Activated CD4-positive, alpha-beta T cell treated with anti-CD3 and anti-CD28 coated beads, Interleukin-2, Interleukin-6, amounts not matched to agents 100 ng/mL and 50 ng/mL, durations not matched to agents 16 hours and 8 hours (primary cell): ENCODE data around the gene CARD6.
A peak's percentile ranks its signal among the peaks of the same experiment; 100 is the strongest.
"Not testable (repeated sequence)": the region's sequence is repeated elsewhere in the genome, so short reads cannot be mapped to it uniquely, and the experiment has no call there.

Source experiments
- DNase-seq: peaks from one replicate; pipeline ENCODE4 v3.0.0-alpha.2; 2020

CARD6 gene, protein sequence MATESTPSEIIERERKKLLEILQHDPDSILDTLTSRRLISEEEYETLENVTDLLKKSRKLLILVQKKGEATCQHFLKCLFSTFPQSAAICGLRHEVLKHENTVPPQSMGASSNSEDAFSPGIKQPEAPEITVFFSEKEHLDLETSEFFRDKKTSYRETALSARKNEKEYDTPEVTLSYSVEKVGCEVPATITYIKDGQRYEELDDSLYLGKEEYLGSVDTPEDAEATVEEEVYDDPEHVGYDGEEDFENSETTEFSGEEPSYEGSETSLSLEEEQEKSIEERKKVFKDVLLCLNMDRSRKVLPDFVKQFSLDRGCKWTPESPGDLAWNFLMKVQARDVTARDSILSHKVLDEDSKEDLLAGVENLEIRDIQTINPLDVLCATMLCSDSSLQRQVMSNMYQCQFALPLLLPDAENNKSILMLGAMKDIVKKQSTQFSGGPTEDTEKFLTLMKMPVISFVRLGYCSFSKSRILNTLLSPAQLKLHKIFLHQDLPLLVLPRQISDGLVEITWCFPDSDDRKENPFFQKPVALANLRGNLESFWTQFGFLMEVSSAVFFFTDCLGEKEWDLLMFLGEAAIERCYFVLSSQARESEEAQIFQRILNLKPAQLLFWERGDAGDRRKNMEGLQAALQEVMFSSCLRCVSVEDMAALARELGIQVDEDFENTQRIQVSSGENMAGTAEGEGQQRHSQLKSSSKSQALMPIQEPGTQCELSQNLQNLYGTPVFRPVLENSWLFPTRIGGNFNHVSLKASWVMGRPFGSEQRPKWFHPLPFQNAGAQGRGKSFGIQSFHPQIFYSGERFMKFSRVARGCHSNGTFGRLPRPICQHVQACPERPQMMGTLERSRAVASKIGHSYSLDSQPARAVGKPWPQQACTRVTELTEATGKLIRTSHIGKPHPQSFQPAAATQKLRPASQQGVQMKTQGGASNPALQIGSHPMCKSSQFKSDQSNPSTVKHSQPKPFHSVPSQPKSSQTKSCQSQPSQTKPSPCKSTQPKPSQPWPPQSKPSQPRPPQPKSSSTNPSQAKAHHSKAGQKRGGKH

DNA sequence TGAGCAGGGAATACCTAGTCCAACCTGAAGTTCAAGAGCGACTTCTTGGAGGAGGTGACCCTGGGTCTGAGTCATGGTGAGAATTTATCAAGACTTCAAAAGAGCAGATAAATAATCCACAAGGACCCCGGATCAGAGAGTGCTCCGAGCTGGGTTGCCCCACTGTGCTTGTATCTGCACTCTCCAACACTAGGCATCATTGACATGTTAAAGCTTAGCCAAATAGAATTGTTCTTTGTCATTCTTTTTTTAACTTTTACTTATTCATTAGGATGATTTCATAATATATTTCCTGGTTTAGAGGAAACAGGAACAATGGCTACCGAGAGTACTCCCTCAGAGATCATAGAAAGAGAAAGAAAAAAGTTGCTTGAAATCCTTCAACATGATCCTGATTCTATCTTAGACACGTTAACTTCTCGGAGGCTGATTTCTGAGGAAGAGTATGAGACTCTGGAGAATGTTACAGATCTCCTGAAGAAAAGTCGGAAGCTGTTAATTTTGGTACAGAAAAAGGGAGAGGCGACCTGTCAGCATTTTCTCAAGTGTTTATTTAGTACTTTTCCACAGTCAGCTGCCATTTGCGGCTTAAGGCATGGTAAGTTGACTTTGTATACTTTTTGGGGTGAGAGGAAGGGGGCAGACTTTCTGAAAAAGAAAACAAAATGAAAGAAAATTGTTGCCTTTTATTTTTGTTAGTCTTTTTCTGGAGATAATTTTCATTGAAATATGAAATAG is at the start of gene CARD6:
Gene CARD6 (plus strand): TSS at position 300 of the 738 bp plus-strand sequence. CDS start 16 bp downstream, at position 316.
- DNase-seq: no peak

DNA sequence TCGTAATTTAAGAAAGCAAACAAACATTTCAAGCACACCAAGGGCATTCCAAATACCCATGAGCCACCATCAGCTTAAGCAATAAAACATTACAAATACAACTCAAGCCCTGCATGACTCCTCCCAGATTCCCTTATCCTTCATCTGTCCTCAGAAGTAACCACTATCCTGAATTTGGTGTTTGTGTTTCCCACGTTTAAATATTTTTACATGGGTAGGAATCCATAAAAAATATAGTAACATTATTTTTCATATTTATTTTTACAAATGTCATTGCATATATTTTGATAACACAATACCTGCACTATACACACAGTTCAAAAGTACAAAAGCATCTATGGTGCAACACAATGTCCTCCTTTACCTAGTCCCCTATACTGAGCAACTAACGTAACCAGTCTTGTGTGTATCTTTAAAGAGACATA is 49.4 kb upstream of the CARD6 start:
- DNase-seq: no peak

DNA sequence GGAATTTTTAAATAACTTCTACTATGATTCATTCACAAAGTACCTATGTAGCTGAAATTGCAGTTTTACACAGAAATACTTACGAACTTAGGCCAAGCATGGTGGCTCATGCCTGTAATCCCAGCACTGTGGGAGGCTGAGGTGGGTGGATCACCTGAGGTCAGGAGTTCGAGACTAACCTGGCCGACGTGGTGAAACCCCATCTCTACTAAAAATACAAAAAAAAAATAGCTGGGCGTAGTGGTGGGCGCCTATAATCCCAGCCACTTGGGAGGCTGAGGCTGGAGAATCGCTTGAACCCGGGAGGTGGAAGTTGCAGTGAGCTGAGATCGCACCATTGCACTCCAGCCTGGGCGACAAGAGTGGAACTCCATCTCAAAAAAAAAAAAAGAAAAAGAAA is 48.5 kb upstream of the CARD6 start:
- DNase-seq: not testable (repeated sequence)

DNA sequence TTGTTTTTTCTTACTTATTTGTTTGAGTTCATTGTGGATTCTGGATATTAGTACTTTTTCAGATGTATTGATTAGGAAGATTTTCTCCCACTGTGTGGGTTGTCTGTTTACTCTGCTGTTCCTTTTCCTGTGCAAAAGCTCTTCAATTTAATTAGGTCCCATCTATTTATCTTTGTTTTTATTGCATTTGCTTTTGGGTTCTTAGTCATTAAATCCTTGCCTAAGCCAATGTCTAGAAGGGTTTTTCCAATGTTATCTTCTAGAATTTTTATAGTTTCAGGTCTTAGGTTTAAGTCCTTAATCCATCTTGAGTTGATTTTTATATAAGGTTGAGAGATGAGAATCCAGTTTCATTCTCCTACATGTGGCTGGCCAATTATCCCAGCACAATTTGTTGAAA is 46.8 kb upstream of the CARD6 start:
- not testable (repeated sequence) for DNase-seq

DNA sequence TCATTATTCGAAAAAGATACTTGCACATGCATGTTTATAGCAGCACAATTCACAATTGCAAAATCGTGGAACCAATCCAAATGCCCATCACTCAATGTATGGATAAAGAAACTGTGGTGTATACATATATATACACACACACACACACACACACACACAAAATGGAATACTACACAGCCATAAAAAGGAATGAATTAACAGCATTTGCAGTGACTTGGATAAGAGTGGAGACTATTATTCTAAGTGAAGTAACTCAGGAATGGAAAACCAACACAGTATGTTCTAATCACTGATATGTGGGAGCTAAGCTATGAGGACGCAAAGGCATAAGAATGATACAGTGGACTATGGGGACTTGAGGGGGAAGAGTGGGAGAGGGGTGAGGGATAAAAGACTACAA is 46.3 kb upstream of the CARD6 start:
- not testable (repeated sequence) for DNase-seq

DNA sequence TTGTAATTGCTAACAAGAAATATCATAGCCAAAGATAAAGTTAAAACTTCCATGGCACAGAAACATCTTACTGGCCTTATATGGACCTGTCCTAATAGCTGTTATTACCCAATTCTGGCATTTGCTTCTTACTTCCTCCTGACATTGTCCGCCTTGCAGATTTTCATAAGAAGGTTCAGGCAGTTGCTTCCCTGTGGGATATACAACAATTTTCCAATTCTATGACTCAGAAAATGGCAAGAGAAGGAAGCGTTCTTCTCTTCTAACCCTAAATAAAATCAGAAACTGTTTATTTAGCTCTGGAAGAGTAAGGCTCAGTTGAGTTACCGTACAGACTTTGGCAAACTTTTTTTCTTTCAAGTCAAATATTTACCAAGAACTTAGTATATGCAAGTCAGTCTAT is 44.7 kb upstream of the CARD6 start:
- DNase-seq: no peak

DNA sequence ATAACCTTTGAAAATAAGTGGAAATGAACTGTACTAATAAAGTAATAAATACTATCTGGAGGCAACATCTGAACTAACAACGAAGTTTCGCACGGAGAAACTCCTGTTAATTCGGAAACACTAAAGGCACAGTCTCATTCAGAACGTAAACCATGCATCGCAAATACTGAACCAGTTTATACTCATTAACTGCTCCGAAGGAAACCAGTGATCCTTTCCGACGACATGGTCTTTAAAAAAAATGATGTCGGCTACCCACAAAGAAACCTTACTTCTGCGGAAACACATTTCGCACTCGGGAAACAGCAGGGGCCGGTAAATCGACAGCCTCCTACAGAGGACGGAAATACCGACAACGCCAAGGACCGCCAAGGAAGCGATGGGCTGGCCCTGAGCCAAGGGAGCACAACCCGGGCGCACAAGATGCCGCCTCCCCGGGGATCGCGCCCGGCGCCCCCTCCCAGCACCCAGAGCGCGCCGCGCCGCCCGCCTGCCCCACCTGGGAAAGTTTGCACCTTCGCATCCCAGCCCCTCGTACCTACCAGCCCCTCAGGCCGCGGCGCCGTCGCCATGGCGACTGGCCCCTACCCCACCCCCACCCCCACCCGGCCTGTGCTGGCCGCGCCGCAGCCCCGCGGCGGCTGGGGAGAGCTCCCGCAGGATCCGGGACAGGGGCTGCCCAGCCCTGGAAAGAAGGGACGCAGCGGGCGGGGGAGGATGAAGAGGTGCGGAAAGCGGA is 43.7 kb upstream of the CARD6 start:
- peak; percentile 84 for DNase-seq

DNA sequence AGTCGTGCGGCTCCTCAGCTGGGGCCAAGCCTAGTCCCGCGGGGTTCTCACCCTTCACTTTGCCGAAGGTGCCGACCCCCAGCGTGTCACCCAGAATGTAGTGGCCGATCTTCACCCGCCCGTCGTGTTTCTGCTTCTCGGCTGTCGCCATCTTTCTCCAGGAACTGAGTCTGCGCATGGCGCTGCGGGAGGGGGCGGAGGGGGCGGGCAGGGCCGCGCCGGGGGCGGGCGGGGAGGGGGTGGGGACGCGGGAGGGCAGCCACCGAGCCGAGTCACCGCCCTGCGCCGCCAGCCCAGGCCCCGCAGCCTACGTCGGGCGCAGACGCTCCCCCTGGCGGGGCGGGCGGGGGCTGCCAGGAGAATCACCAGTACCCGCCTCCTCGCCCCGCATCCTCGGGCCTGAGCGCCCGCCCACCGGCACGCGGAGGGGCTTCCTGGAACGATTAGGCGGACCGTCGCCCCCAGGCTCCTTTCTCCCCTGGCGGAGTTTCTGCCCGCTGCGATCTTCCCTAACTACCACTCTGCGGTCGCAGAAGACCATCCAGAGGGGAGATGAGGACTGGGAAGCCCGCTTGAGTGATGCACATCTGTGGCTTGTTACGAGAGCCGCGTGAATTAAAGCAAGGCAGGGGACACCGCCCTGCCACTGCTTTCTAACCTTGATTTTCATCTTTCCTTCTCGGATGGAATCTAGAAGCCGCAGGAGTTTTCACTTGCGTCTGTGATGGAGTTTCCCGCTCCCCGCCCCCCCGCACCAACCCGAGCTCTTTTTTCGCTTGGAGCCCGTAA is 43.0 kb upstream of the CARD6 start, which contains the start of gene PRKAA1:
Gene PRKAA1 (minus strand): TSS at position 363 of the 789 bp plus-strand sequence. CDS start 185 bp downstream, at position 178.
- DNase-seq: peak; percentile 93

DNA sequence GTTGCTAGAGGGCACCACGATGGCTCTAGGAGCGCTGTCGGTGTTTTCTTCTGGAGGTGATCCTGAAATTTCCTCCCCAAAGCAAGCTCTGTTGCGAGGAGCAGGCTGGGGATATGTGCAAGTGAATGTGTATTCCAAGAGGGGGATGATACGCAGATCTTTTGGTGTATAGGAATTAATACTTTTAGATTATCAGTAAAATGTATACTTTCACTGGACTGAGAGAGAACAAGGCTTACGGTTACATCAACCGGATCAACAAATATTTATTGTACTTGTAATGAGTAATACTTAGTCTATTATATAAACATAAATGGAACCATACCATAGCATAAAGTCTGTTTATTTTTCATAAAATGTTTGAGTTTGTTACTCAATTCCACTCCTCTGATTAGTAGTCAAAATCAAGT is 42.4 kb upstream of the CARD6 start:
- DNase-seq: no peak

DNA sequence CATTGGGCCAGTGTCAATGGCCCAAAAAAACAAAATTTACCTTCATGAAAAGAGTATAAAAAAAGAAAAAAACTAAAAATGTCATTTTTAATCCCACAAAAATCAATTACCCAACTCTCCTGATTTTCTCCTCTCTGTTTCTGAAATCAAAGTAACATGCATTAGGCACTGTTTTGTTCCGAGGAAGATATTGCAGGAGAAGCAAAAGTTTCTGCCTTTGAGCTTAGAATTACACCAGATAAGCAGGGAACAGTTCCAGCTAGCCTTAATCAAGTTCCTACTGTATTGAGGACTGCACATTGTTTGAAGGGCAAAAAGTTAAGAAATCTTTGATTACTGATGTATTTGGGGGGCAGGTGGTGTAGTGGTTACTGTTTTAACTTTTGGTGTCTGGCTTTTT is 41.9 kb upstream of the CARD6 start:
- no peak for DNase-seq

DNA sequence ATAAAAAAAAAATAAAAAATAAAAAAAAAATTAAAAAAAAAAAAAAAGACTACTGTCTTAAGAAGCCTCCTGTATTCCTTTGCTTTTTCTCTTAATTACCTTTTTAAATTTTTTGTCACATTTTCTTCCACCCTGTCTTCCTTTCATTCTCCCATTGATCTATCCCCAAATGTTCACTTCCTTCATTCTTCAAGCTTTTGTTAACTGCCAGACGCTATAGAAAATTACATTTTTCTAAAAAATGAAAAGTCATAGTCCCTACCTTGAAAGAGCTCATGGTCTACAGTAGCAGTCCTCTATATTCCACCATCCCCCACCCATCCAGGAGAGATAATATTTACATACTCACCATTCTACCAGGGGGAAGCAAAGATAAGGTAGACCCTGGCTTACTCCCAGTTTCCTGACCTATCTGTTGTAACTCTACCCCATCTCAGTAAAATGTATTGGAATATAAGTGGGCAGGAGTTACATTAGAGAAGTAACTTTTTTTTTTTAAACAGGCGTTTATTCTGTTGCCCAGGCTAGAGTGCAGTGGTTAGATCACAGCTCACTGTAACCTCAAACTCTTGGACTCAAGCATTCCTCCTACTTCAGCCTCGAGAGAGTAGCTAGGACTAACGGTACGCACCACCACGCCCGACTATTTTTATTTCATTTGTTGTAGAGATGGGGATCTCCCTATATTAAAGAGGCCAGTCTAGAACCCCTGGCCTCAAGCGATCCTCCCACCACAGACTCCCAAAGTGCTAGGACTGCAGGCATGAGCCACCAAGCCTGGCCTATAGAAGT is 39.2 kb upstream of the CARD6 start:
- DNase-seq: no peak

DNA sequence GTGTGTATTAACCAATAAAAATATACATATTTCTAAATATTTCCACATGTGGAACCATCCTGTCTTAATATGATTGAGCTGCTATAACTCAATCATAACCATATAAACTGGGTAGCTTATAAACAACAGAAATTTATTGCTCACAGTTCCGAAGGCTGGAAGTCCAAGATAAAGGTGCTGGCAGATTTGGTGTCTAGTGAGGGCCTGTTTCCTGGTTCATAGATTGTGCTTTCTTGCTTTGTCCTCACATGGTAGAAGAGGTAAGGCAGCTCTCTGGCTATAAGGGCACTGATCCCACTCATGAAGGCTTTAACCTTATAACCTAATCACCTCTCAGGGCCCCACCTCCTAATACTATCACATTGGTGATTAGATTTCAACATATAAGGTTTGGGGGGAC is 29.0 kb upstream of the CARD6 start:
- DNase-seq: no peak

DNA sequence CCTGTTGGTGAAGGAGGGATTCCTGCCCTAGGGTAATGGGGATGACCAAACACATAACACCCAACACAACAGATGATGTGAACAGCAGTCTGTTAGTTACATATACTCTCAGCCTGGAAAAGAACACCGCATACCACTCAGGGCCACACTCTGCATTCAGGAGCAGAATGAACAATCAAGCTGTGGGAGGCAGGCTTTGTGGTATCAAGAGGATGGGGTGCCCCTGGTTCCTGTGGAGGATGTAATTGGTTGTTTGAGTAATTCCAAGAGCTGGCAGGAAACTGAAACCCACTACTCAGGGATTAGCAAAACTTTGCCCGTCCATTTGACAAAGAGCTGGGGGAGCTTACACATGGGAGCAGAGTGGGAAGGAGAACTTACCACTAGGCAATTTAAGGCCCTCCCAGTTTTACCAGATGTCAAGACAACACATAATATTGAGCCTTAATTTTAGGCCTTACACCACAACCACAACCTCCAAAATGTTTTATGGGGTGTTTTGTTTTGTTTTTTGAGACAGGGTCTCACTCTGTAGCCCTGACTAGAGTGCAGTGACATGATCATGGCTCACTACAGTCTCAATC is 27.4 kb upstream of the CARD6 start:
- DNase-seq: peak; percentile 76

DNA sequence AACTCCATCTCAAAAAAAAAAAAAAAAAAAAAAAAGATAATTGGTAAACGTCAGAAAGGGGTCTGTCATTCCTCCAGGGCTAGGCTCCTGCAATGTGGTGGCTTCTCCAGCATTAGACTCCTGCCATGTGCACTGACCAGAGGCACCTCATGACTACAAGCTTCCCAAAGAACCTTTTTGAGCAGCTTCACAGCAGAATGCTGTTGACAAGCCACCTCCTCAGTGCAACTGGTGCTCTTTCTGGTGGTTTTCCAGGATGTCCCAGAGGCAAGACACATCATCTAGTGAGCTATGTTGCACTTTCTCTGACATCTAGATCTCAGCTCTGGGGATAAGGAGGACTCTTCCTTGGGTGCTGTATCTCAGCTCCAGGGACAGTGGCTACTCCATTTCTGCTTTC is 17.7 kb upstream of the CARD6 start:
- DNase-seq: no peak

DNA sequence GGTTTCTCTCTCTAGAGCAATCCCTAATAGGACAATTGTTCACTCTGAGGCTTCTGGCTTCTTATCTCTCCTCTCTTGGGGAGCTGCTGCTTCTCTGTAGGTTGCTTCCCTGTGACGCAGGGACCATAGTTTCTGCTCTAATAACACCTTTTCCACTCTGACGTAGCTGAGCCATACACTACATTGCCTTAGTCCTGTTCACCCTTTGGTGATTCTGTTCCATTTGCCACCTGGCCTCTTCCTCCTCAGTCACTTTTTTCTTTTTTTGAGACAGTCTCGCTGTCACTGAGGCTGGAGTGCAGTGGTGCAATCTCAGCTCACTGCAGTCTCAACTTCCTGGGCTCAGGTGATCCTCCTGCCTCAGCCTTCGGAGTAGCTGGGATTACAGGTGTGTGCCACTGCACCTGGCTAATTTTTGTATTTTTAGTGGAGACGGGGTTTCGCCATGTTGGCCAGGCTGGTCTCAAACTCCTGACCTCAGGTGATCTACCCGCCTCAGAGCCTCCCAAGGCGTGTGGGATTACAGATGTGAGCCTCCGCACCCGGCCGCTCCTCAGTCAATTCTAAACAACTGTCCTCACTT is 15.6 kb upstream of the CARD6 start:
- not testable (repeated sequence) for DNase-seq

DNA sequence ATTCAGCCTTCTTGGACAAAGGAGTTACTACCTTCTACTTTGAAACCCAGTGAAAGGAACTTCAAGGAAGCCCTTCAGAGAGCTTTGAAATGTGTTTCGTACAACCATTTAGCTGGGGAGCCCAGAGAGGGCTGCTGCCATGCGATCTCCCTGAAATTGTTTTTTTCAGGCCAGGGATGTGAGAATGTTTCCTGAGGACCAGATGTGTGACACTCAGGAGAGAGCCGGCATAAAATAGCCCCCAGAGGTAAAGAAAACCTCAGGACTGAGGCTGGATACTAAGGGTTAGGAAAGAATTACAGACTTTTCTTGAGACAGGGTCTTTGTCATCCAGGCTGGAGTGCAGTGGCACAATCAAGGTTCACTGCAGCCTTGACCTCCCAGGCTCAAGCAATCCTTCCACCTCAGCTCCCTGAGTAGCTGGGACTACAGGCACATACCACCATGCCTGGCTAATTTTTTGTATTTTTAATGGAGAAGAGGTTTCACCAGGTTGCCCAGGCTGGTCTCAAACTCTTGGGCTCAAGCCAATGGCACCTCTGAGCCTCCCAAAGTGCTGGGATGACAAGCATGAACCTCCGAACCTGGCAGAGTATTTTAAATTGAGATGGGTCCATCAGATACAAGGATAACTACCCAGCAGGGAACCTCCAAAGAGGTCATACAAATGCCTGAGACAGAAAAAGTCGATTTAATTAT is 14.5 kb upstream of the CARD6 start:
- DNase-seq: no peak

DNA sequence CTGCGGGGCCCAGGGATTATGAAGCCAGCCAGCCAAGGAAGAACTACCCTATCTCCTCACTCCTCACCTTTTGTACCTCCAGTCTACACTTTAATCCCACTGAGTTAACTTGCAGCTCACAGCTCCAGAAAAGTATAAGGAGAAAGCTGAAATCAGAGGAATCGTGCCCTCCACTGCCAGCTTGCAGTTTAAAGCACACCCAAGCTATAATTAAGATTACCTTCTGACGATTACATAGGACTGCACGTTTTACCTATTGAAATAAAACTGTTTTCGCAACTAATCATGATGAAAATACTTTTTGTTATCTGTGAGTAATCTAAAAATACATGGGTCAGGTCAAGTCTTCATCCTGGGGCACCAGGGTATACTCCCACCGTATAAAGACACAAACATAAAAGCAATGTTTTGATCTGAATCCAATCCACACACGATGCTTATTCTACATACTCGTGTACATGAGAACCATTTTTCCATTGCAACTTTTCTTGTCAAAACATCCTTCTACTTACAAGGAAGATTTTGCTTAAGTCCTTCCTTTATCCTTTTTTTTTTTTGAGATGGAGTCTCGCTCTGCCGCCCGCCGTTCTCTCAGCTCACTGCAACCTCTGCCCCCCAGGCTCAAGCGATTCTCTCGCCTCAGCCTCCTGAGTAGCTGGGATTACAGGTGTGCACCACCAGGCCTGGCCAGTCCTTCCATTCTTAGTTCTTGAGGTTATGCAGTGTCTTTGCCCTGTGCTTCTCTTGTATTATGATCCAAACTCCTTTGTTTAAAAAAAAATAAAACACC is 13.8 kb upstream of the CARD6 start:
- no peak for DNase-seq
